Fibroblast of skin of right biceps (primary cell): ENCODE measurements around the gene FOCAD.
"Not testable (repeated sequence)": the region's sequence is repeated elsewhere in the genome, so short reads cannot be mapped to it uniquely, and the experiment has no call there.

ENCODE experiments used
- DNase-seq: peaks from one replicate; pipeline ENCODE4 v3.0.0-alpha.2; 2013

The FOCAD gene

DNA sequence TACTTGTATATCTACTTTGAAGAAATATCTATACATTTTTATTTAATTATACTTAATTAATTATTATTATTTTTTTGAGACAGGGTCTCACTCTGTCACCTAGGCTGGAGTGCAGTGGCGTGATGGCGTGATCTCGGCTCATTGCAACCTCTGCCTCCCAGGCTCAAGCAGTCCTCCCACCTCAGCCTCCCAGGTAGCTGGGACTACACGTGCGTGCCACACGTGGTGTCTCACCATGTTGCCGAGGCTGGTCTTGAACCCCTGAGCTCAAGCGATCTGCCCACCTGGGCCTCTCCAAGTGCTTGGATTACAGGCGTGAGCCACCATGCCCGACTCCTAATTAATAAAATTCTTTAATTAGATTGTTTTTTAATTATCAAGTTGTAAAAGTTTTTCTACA is 10.5 kb upstream of the FOCAD start:
- not testable (repeated sequence) for DNase-seq

- DNase-seq, result no peak
Measured at GRCh38 chr9:20681467-20681866, 2.6 kb upstream of the FOCAD start.

DNA sequence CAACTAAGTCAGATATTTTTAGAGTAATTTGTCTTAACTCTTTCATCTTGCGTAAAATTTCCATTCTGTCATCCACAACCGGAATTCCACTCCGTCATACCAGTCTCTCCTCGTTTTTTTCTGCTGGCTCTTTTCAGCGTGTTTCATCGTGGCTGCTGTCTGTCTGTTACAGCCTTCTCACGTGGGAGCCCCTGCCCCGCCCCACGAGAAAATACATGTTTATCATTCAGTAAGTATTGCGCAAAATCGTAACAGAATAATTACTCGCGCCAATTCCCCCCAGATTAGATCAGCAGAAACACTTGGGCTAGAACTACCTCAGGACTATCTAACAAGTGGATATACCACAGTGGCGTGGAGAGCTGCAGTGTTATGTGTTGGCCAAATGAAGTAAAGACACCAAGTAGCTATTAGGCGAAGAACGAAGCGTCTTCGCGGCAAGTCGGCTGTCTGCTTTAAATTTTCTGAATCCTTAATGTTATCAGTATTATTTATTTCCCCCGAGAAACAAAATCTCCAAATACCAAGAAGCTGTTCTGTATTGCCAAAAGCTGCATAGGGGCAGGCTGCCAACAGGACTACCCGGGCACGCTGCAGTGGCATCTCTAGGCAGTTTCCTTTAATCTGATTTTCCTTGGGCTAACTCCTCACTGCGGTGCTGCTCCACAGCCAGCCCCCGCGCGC is 566 bp upstream of the FOCAD start:
- peak; percentile 60 for DNase-seq

DNA sequence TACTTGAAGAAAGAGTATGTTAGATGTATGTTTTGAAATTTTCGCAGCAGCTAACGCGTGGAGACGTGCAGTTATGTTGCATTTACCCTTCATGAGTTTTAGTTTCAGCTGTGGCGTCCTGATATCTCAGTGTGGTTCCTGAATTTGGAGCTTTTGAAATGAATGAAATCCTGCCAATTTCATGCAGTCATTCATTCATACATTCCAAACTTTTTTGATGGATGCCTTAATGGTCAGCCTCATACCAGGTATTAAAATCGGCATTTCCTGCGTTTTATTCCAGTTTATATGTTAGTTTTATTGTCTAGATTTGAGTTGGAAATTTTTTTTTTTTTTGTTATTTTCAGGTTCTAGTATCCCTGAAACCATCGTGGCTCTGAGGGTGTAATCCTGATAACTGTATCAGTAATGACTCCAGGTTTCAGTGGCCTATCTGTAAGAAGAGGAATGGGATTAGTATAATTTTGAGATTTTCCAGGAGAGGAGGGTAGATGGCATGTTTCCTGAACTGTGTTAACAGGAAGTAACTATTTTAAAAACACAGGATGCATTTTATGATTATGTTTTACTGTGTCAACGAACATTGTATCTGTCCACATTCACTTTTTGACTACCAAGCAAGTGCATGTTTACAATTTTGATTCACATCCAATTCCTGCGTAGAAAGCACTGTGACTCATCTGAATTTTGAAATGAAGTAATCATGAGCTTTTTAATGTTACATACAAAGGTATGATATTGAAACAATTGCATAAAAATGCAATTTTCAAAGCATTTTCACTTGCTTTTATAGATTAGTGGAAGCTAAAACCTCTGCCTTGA is 1.0 kb downstream of the FOCAD start:
- DNase-seq, result peak; percentile 71

- no peak for DNase-seq
Measured at GRCh38 chr9:20685769-20686168, 1.7 kb downstream of the FOCAD start.

GRCh38 chr9:20689833-20690232 is 5.8 kb downstream of the FOCAD start:
- no peak for DNase-seq

DNA sequence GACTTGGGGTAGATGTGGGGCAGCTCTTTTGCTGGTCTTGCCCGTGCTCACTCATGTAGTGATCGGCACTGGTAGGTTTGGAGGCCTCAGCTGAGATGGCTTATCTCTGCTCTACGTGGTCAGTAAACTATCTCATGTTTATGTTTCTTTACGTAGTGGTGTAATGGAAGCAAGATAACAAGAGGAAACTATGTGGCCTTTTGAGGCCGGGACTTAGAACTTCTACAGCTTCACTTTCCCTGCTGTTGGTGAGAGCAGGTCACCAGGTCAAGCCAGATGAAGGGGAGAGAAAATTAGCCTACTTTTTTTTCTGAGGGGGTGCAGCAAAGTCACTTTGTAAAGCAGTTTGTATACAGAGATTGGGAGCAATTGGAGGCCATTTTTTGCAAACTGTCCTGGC is 8.5 kb downstream of the FOCAD start:
- DNase-seq, result no peak

- DNase-seq, result no peak
Measured at GRCh38 chr9:20693068-20693467, 9.0 kb downstream of the FOCAD start.

GRCh38 chr9:20694248-20694647 is 10.2 kb downstream of the FOCAD start:
- no peak for DNase-seq

- DNase-seq, result no peak
Measured at GRCh38 chr9:20697021-20697719, 13.1 kb downstream of the FOCAD start.

- DNase-seq, result no peak
Measured at GRCh38 chr9:20698782-20699181, 14.7 kb downstream of the FOCAD start.

GRCh38 chr9:20701060-20701459 is 17.0 kb downstream of the FOCAD start:
- DNase-seq, result no peak

DNA sequence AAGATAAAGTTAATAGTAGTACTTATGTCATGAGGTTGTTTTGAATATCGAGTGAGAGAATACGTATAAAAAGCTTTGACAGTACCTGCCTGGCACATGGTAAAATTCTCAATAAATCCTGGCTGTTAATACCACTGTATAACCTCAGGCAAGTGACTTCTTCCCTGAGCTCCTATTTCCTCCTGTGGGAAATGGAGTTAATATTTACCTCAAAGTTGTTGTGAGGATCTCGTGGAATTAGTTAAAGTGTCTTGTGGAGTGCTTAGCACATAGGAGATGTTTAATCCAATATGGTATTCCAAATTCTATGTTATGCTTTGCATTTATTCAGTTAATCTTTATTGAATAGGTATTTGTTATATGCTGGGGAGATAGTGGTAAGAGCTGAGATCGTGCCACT is 18.5 kb downstream of the FOCAD start:
- DNase-seq, result no peak

- no peak for DNase-seq
Measured at GRCh38 chr9:20703146-20703545, 19.1 kb downstream of the FOCAD start.

GRCh38 chr9:20707708-20708107 is 23.6 kb downstream of the FOCAD start:
- DNase-seq, result no peak

DNA sequence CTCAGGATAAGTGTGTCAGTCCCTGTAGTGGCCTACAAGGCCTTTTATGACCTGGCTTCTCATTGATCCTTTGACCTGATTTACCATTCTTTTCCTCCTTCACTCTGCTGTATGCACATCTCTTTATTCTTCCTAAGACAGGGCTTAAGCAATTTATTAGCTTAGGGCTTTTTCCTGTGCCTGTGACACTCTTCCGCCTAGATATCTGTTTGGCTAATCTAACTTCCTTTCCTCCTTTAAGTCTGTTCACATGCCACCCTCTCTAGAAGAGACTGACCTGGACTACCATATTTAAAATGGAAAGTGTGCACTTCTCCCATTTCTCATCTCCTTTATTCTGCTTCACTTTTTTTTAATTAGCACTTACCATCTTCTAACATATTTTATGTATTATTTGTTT is 29.1 kb downstream of the FOCAD start:
- DNase-seq, result no peak

DNA sequence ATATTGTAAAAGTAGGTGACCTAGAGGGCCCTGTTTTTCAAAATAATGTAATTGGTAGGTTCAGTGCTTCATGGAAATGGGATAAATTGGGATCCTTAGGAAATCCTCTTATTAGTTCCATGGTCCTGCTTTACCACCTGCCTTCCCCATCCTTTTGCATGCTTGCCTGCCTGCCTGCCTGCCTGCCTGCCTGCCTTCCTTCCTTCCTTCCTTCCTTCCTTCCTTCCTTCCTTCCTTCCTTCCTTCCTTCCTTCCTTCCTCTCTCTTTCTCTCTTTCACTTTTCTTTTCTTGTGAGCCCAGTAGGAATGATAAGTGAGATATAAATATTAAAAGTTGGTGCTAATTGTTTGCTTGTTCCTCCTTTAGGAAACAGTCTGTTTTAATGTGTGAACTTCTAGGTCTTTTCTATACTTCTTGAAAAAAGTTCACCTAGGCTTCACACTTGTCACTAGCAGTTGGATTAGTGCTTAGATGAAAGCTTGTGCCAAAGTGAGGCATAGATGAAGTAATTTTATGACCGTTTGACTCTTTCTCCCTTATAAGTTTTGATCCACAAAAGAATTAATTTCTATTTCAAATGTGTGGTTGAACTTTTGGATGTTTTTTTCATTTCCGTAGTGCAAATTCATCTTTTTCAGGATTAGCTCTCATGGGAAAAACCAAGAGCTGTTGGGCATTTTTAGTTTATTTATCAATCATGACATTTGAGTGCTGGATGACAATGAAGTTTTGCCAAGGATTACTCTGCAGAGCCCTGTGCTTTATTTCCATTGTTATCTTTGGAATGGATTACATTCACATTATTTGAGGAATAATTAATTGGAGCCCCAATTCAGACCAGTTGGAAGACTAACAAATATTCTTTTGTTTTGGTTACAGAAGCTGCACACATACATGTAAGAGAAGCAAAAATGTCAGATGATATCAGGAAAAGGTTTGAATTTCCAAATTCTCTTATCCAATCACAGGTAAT is 30.7 kb downstream of the FOCAD start:
- DNase-seq, result no peak

DNA sequence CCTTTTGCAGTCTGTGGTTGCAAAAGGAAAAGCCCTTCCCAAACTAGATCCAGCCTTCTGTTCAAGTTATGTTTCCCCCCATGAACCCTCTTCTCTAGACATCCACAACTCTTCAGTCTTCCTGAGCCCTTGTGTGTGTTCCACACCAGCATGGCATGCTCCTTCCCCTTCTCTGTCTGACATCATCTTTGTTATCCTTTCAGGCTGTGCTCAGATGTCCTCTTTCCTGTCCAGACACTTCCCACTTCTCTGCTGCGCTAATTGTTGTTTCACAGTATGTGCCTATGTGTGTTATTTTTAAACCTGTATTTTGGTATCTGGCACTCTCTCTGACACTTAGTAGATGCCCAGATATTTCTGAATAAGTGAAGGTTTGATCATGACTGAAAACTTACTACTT is 38.2 kb downstream of the FOCAD start:
- DNase-seq, result peak; percentile 9

DNA sequence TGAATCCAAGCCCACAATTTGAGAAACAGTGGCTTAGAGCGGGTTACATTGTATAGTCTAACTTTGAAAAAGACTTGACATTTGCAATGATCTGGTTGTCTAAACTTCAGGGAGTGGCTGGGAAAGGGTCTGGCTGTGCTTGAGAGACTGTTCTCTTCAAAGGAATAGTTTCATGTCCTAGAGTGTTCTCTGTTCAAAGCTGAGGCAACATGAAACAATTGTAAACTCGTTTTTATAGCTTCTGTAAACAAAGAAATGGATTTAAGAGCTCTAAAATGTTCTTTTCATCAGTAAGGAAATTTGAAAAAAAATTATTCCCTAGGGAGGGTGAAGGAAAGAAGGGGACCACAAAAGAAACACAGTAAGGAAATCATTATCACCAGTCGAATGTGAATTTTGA is 41.6 kb downstream of the FOCAD start:
- no peak for DNase-seq

GRCh38 chr9:20726144-20726543 is 42.1 kb downstream of the FOCAD start:
- no peak for DNase-seq

GRCh38 chr9:20728493-20729220 is 44.6 kb downstream of the FOCAD start:
- DNase-seq, result peak; percentile 52

- DNase-seq, result peak; percentile 61
Measured at GRCh38 chr9:20729523-20729922, 45.5 kb downstream of the FOCAD start.
